ENCODE measurements around the gene NOTCH2. TPM values are rescaled to one million over a fixed set of nuclear protein-coding genes. Genes with fewer than 3 reads are reported as not detected.

Gene NOTCH2
- total RNA-seq, 1 donor = 200 TPM

DNA sequence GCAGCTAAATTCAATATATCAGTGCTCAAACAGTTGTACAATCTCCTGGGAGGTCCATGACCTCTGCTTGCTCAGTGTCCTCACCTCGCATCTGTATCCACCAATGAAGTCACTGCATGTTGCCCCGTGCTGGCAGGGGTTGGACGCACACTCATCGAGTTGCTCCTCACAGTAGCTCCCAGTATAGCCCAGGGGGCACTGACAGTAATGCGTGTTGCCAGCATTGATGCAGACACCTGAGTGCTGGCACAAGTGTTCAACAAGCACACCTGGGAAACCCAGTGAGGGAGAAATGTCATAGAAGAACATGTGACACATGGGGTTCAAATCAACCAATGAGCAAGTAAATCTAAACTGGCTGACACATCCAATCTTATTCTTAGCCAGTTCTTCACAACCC, 132.3 kb downstream of the NOTCH2 start:
- H3K4me3 ChIP-seq (ENCODE audit: low read depth, low read length) = no peak overlapping the region
- TF ChIP-seq, protein P1, sequence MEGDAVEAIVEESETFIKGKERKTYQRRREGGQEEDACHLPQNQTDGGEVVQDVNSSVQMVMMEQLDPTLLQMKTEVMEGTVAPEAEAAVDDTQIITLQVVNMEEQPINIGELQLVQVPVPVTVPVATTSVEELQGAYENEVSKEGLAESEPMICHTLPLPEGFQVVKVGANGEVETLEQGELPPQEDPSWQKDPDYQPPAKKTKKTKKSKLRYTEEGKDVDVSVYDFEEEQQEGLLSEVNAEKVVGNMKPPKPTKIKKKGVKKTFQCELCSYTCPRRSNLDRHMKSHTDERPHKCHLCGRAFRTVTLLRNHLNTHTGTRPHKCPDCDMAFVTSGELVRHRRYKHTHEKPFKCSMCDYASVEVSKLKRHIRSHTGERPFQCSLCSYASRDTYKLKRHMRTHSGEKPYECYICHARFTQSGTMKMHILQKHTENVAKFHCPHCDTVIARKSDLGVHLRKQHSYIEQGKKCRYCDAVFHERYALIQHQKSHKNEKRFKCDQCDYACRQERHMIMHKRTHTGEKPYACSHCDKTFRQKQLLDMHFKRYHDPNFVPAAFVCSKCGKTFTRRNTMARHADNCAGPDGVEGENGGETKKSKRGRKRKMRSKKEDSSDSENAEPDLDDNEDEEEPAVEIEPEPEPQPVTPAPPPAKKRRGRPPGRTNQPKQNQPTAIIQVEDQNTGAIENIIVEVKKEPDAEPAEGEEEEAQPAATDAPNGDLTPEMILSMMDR (IDR thresholded peaks at IDR 0.05; ENCODE audit: insufficient read depth, low read depth, low read length) = no peak
- no peak for DNase-seq (ENCODE audit: low read depth)

DNA sequence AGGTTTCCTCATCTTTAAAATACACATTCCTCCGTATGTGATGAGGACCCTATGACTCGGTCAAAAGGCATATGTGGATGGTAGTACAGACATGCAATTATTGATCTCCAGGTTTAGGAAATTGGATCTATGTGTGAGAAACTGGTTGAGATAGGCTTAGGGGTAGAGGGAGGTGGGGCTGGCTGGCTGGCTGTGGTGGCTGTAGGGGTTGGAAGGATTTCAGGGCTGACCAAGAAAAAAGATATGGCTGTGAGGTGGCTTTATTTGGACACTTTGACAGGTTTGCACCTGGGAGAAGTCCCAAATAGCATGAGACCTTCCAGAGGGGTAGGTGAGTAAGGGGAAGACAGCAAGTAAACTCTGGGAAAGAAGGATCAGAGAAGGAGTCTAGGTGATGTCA, 133.5 kb downstream of the NOTCH2 start:
- TF ChIP-seq, protein P1 (IDR thresholded peaks at IDR 0.05; ENCODE audit: insufficient read depth, low read depth, low read length) = no peak
- no peak overlapping the region for H3K4me3 ChIP-seq (ENCODE audit: low read depth, low read length)
- no peak for DNase-seq (ENCODE audit: low read depth)

DNA sequence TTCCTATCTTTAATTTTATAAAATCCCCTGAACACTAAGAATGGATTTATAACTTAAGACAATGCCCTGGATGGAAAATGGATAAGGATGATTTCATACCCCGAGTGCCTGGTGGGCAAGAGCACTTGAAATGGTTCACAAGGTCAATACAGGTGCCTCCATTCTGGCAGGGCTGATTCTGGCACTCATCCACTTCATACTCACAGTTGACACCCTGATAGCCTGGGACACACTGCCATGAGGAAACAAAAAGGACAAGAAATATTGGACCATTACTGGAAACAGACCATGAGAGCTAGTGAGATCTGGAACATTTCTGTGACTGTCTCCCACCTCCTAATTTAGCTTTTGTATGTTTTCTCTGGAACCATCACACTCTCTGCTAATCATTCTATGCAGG, 134.1 kb downstream of the NOTCH2 start:
- no peak for DNase-seq (ENCODE audit: low read depth)

DNA sequence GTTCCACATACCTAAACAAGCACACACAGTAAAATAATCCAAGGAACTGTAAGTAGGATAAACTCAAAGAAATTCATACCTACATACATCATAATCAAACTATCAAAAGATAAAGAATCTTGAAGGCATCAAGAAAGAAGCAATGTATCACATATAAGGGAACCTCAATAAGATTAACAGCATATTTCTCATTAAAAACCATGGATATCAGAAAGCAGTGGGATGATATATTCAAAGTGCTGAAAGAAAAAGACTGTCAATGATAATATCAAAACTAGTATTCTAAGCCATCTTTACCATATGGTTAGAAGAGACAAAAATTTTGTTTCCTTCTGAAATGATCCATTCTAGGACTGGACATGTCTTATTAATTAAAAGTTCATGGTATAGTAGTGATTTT, 136.1 kb downstream of the NOTCH2 start:
- DNase-seq (ENCODE audit: low read depth) = no peak
- H3K4me3 ChIP-seq (ENCODE audit: low read depth, low read length) = no peak overlapping the region
- TF ChIP-seq, protein P1 (IDR thresholded peaks at IDR 0.05; ENCODE audit: insufficient read depth, low read depth, low read length) = no peak

More for the DNA sequence above, 134.1 kb downstream of the NOTCH2 start:
- H3K4me3 ChIP-seq (ENCODE audit: low read depth, low read length) = no peak overlapping the region
- TF ChIP-seq, protein P1 (IDR thresholded peaks at IDR 0.05; ENCODE audit: insufficient read depth, low read depth, low read length) = no peak

DNA sequence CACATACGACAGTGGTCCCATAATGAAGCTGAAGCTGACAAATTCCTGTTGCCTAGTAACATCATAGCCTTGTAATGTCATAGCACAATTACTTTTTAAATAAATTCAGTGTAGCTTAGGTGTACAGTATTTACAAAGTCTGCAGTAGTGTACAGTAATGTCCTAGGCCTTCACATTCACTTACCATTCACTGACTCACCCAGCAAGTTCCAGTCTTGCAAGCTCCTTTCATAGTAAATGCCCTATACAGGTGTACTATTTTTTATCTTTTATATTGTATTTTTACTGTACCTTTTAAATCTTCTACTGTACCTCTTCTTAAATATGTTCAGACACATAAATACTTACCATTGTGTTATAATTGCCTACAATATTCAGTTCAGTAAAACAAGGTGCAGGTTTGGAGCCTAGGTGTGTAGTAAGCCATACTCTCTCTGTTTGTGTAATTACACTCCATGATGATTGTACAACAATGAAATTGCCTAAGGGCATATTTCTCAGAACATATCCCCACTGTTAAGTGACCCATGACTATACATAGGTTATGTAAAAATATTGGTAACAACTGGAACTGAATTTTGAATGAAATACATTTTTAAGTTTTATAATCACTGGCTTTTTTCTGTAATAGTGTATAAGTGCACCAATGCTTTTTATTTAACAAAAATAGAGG, 139.7 kb downstream of the NOTCH2 start:
- no peak overlapping the region for H3K4me3 ChIP-seq (ENCODE audit: low read depth, low read length)
- TF ChIP-seq, protein P1 (IDR thresholded peaks at IDR 0.05; ENCODE audit: insufficient read depth, low read depth, low read length) = no peak
- DNase-seq (ENCODE audit: low read depth) = no peak

DNA sequence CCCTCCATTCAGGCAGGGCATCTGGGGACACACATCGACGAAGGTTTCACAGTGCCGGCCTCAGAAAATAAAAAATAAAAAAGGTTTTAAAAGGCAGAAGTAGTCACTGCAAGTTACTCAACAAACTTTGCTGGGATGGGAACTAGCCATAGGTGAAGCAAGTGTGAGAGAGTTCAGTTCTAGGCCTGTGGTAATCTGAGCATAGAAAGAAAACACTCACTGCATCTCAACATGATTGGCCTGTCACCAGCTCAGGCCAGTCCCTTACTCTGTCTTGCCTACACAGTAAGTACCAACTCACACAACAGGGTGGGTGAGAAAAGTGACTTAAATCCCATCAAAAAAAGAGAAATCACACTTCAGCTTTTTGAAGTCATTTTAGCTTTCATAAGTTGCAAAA, 142.9 kb downstream of the NOTCH2 start:
- TF ChIP-seq, protein P1 (IDR thresholded peaks at IDR 0.05; ENCODE audit: insufficient read depth, low read depth, low read length) = no peak
- DNase-seq (ENCODE audit: low read depth) = no peak
- no peak overlapping the region for H3K4me3 ChIP-seq (ENCODE audit: low read depth, low read length)

Data from fibroblast of villous mesenchyme (primary cell).